GM12878 (cell line): ENCODE results near the gene ZNF334. TPM values are rescaled to one million over a fixed set of nuclear protein-coding genes. Genes with fewer than 3 reads are reported as not detected.

ENCODE experiments used
- ATAC-seq: fragments of 200-7000 bp; cut with Tn5 transposase; 3 replicates; pipeline ENCODE4 v1.9.1; 2020; ENCODE audit warnings: mild to moderate bottlenecking, moderate library complexity
- BruUV-seq: library from RNA; stranded (reverse); fragments of 400-500 nt; replicated peaks from 2 replicates; lab custom pipeline; 2021; lab: Mats Ljungman, UMichigan
- CTCF ChIA-PET: fragments of 300-600 bp; sonication (Branson Sonifier 250); formaldehyde crosslinking; extraction: SDS; loops from one replicate; lab custom pipeline; 2021; ENCODE audit warnings: inconsistent platforms; lab: Yijun Ruan, JAX
- POLR2A ChIA-PET: fragments of 350-600 bp; formaldehyde crosslinking; extraction: SDS; loops from one replicate; lab custom pipeline; 2021; ENCODE audit warnings: inconsistent platforms; lab: Charles Lee
- RAD21 ChIA-PET: fragments of 300-600 bp; sonication (Branson Sonifier 250); formaldehyde crosslinking; loops from one replicate; lab custom pipeline; 2023; ENCODE audit warnings: antibody characterized with exemption; ENCODE audit not compliant: unreplicated experiment; lab: Charles Lee
- SMC1A ChIA-PET: fragments of 300-600 bp; sonication (Branson Sonifier 250); formaldehyde crosslinking; loops from one replicate; lab custom pipeline; 2023; ENCODE audit not compliant: unreplicated experiment, uncharacterized antibody; lab: Charles Lee
- DNase-seq: peaks from one replicate; pipeline ENCODE4 v3.0.0-alpha.2; 2011; ENCODE audit warnings: low read depth, low spot score
- FAIRE-seq: peaks from 3 replicates; lab custom pipeline; 2011; peaks lifted over from hg19 to GRCh38; lab: Jason Lieb, UNC
- H2AFZ ChIP-seq: 2 replicates; pipeline ENCODE4 v1.6.0; 2011; ENCODE audit warnings: low read depth, low read length, control low read depth; ENCODE audit not compliant: control insufficient read depth
- H3K27ac ChIP-seq: 2 replicates; pipeline ENCODE4 v1.5.1; 2011; ENCODE audit warnings: control low read depth; ENCODE audit not compliant: control insufficient read depth, insufficient read depth
- H3K27me3 ChIP-seq, 2 experiments: replicated peaks in 1 of 2; 2 replicates each; pipeline versions ENCODE4 v1.6.0 to v1.6.1; 2011; ENCODE audit warnings: low read length in 1 of 2; ENCODE audit not compliant: control insufficient read depth in 2 of 2, insufficient read depth in 2 of 2
- H3K36me3 ChIP-seq, 2 experiments: 2 replicates each; pipeline ENCODE4 v1.5.1; 2011; ENCODE audit warnings: low read length in 1 of 2; ENCODE audit not compliant: control insufficient read depth in 2 of 2, insufficient read depth in 2 of 2
- H3K4me1 ChIP-seq: 2 replicates; pipeline ENCODE4 v1.6.1; 2011; ENCODE audit warnings: mild to moderate bottlenecking, low read length, moderate library complexity, mixed read lengths; ENCODE audit not compliant: control insufficient read depth, insufficient read depth
- H3K4me2 ChIP-seq: 2 replicates; pipeline ENCODE4 v1.6.0; 2011; ENCODE audit warnings: control low read depth; ENCODE audit not compliant: control insufficient read depth, insufficient read depth
- H3K4me3 ChIP-seq: fragments of 200-600 bp; sonication (generic); 2 replicates; pipeline ENCODE4 v1.5.1; 2016
- H3K79me2 ChIP-seq: 2 replicates; pipeline ENCODE4 v1.6.0; 2011; ENCODE audit warnings: low read length; ENCODE audit not compliant: control insufficient read depth, insufficient read depth
- H3K9ac ChIP-seq: 2 replicates; pipeline ENCODE4 v1.8.0; 2011; ENCODE audit warnings: low read length, control low read depth, mixed read lengths; ENCODE audit not compliant: control insufficient read depth, insufficient read depth
- H3K9me3 ChIP-seq: replicated peaks from 3 replicates; pipeline ENCODE4 v1.5.1; 2011; ENCODE audit warnings: mild to moderate bottlenecking, low read length; ENCODE audit not compliant: control insufficient read depth, insufficient read depth
- H4K20me1 ChIP-seq: 2 replicates; pipeline ENCODE4 v1.6.0; 2011; ENCODE audit not compliant: control insufficient read depth, insufficient read depth
- CHD2 ChIP-seq: IDR thresholded peaks from 2 replicates; pipeline ENCODE4 v1.6.1; 2011; ENCODE audit warnings: low read depth, low read length, improper control_type of control experiment, borderline replicate concordance
- CTCF ChIP-seq, 3 experiments: IDR thresholded peaks in 2 of 3; conservative IDR thresholded peaks in 1 of 3; 2 replicates each; pipeline ENCODE4 v1.5.1; 2011; ENCODE audit warnings: low read depth in 3 of 3, low read length in 3 of 3, mild to moderate bottlenecking in 3 of 3, control low read depth in 2 of 3, moderate library complexity in 2 of 3, inconsistent platforms in 1 of 3, mixed read lengths in 1 of 3; ENCODE audit not compliant: control insufficient read depth in 2 of 3, insufficient read depth in 1 of 3; ENCODE audit errors: extremely low read depth in 1 of 3
- FOXK2 ChIP-seq: fragments of 450-650 bp; IDR thresholded peaks from 2 replicates; pipeline ENCODE4 v1.6.1; 2017; ENCODE audit warnings: mild to moderate bottlenecking, moderate library complexity
- GATAD2B ChIP-seq: fragments of 450-650 bp; conservative IDR thresholded peaks from 2 replicates; pipeline ENCODE4 v1.6.1; 2017; ENCODE audit warnings: low read depth, mild to moderate bottlenecking, moderate library complexity
- IRF4 ChIP-seq: IDR thresholded peaks from 2 replicates; pipeline ENCODE4 v1.6.1; 2011; ENCODE audit warnings: low read depth, low read length
- JUNB ChIP-seq: IDR thresholded peaks from 2 replicates; pipeline ENCODE4 v1.6.1; 2016; ENCODE audit warnings: antibody characterized with exemption, mild to moderate bottlenecking
- MAX ChIP-seq: IDR thresholded peaks from 2 replicates; pipeline ENCODE4 v1.6.1; 2012; ENCODE audit warnings: low read depth, low read length, improper control_type of control experiment
- MEF2A ChIP-seq: IDR thresholded peaks from 2 replicates; pipeline ENCODE4 v1.6.1; 2011; ENCODE audit warnings: low read depth, mild to moderate bottlenecking, low read length, moderate library complexity; ENCODE audit not compliant: insufficient read depth
- NR2F1 ChIP-seq: fragments of 450-650 bp; conservative IDR thresholded peaks from 2 replicates; pipeline ENCODE4 v1.6.1; 2017; ENCODE audit warnings: mild to moderate bottlenecking
- SP1 ChIP-seq: IDR thresholded peaks from one replicate; pipeline ENCODE4 v1.6.1; 2011; ENCODE audit warnings: low read depth, low read length
- SPI1 ChIP-seq: IDR thresholded peaks from 2 replicates; pipeline ENCODE4 v1.6.1; 2011; ENCODE audit warnings: low read depth, mild to moderate bottlenecking, low read length, moderate library complexity, borderline replicate concordance; ENCODE audit not compliant: insufficient read depth
- SUZ12 ChIP-seq: fragments of 200-600 bp; sonication (generic); IDR thresholded peaks from one replicate; pipeline ENCODE4 v1.6.1; 2018; ENCODE audit warnings: antibody characterized with exemption, mild to moderate bottlenecking; ENCODE audit not compliant: unreplicated experiment
- TCF3 ChIP-seq: IDR thresholded peaks from 2 replicates; pipeline ENCODE4 v1.6.1; 2012; ENCODE audit warnings: low read depth, mild to moderate bottlenecking, low read length, borderline replicate concordance; ENCODE audit not compliant: insufficient read depth
- ZNF217 ChIP-seq: fragments of 450-650 bp; IDR thresholded peaks from 2 replicates; pipeline ENCODE4 v1.6.1; 2017; ENCODE audit warnings: antibody characterized with exemption, mild to moderate bottlenecking
- WGBS: methylation state at CpG from one replicate; pipeline ENCODE4 v1.1.6; 2016; ENCODE audit warnings: low lambda C conversion rate; ENCODE audit not compliant: insufficient replicate concordance, insufficient coverage; ENCODE audit errors: missing lambda C conversion rate; 5-methylcytosine and 5-hydroxymethylcytosine counted together
- in situ Hi-C: fragments of 300-500 bp; cut with MboI; formaldehyde crosslinking; loops from 9 replicates; pipeline ENCODE4 v1.14.3; 2018; ENCODE audit warnings: mixed read lengths
- intact Hi-C: fragments of 100-400 bp; cut with micrococcal nuclease; formaldehyde crosslinking; loops from one replicate; pipeline ENCODE4 v1.14.2; 2022; ENCODE audit not compliant: unreplicated experiment
- polyA plus RNA-seq, 11 experiments: library from polyadenylated mRNA; depleted of rRNA in 4 of 11; unstranded in 6 of 11; stranded (reverse) in 5 of 11; fragments of >200 nt; fragmentation: Nextera tagmentation in 4 of 11; fragmentation: Illumina TruSeq in 1 of 11; extraction: Ambion mirVana in 4 of 11; extraction: Trizol in 1 of 11; gene quantifications; 1 replicate in 1 of 11; 2 replicates in 10 of 11; pipeline versions ENCODE4 v1.2.1 to v1.2.3, GENCODE V29; 2011 to 2016; ENCODE audit warnings: inconsistent platforms in 2 of 11, missing spikeins in 2 of 11, low read depth in 1 of 11
- total RNA-seq, 4 experiments: library from RNA; depleted of rRNA in 3 of 4; stranded (reverse); fragments of >200 nt in 3 of 4; fragmentation: Illumina TruSeq in 1 of 4; extraction: Trizol in 1 of 4; gene quantifications; 2 replicates each; pipeline versions ENCODE4 v1.2.1 to v1.2.3, GENCODE V29; 2013 to 2021

Gene ZNF334
- total and polyA plus RNA-seq, 10 of the 15 experiments (the other 5 are each of a cell fraction or from before 2014, with no cell fraction given) = 0.08 to 2.0 (median 1.2) TPM

- no peak for TF ChIP-seq CHD2
- no peak for TF ChIP-seq IRF4
- TF ChIP-seq NR2F1 = no peak
- TF ChIP-seq CTCF (IDR thresholded peaks at IDR 0.05 in 2 of 3, conservative IDR thresholded peaks at IDR 0.05 in 1 of 3; ENCODE audit: control insufficient read depth in 2 of 3, extremely low read depth in 1 of 3, insufficient read depth in 1 of 3, low read depth in 3 of 3, low read length in 3 of 3) = no peak
- TF ChIP-seq SPI1 = no peak
- TF ChIP-seq FOXK2 = no peak
- TF ChIP-seq MAX = no peak
- TF ChIP-seq TCF3 = no peak
- no peak for TF ChIP-seq GATAD2B
- no peak for TF ChIP-seq MEF2A
- TF ChIP-seq SUZ12 = no peak
Measured at GRCh38 chr20:46482864-46483263, 30.5 kb downstream of the ZNF334 start (continued).

- 0% methylated on average over 1 of the region's 1 CpG for WGBS
- Histone ChIP-seq H3K27ac (no peak overlapping the region), H3K4me3 (no peak overlapping the region), H3K9me3 (no peaks in the 10 kb centered on the region), H2AFZ (no peak overlapping the region), H3K4me1 (no peaks in the 10 kb centered on the region), H3K36me3 (no peaks in the 10 kb centered on the region), H3K79me2 (no peaks in the 10 kb centered on the region), H3K9ac (no peak overlapping the region), H4K20me1 (no peaks in the 10 kb centered on the region), H3K27me3 (peaks cover 0 to 2% of the 10 kb centered on the region in 2 experiments; a peak in 2 of 4 replicates), H3K4me2 (no peak overlapping the region)
- TF ChIP-seq MEF2A = no peak
- TF ChIP-seq ZNF217 = no peak
- no peak for TF ChIP-seq FOXK2
- no peak for TF ChIP-seq CHD2
- no peak for TF ChIP-seq JUNB
- no peak for TF ChIP-seq SP1
- ATAC-seq (no peak), FAIRE-seq (no peak), DNase-seq (no peak)
- BruUV-seq = no TSS peak
- ChIA-PET SMC1A (no interaction called here), RAD21 (no interaction called here), POLR2A (no interaction called here), CTCF (no interaction called here)
- in situ Hi-C loops (no loop called here), intact Hi-C loops (no loop called here)
Measured at GRCh38 chr20:46477640-46478039, 35.7 kb downstream of the ZNF334 start.
